HEK293 (cell line): ENCODE results near the gene FAM204A.

Experiments used
- CTCF ChIA-PET: fragments of 350-600 bp; formaldehyde crosslinking; extraction: SDS; loops from one replicate; lab custom pipeline; 2021; ENCODE audit warnings: antibody characterized with exemption; lab: Yijun Ruan, JAX
- POLR2A ChIA-PET: fragments of 300-600 bp; formaldehyde crosslinking; extraction: SDS; loops from one replicate; lab custom pipeline; 2020; ENCODE audit warnings: antibody characterized with exemption, inconsistent platforms; lab: Yijun Ruan, JAX
- H3K27ac ChIP-seq: fragments of 200-500 bp; sonication (Bioruptor generic); 2 replicates; pipeline ENCODE4 v1.5.1; 2014; ENCODE audit warnings: low read depth, low read length, control low read depth, inconsistent platforms; ENCODE audit errors: extremely low read depth
- H3K36me3 ChIP-seq, 2 experiments: fragments of 200-500 bp in 1 of 2; sonication (Bioruptor generic) in 1 of 2; 1 replicate in 1 of 2; 2 replicates in 1 of 2; pipeline ENCODE4 v1.5.1; 2014 to 2017; ENCODE audit warnings: inconsistent platforms in 2 of 2, low read length in 2 of 2; ENCODE audit not compliant: control insufficient read depth in 2 of 2, insufficient read depth in 1 of 2
- H3K4me1 ChIP-seq: fragments of 200-500 bp; sonication (Bioruptor generic); 2 replicates; pipeline ENCODE4 v1.5.1; 2014; ENCODE audit warnings: mild to moderate bottlenecking, low read length, inconsistent platforms; ENCODE audit not compliant: control insufficient read depth, insufficient read depth
- H3K4me3 ChIP-seq: 2 replicates; pipeline ENCODE4 v1.5.1; 2011; ENCODE audit warnings: low read depth, mild to moderate bottlenecking, control low read depth, low read length, moderate library complexity
- H3K9me3 ChIP-seq: fragments of 200-500 bp; sonication (Bioruptor generic); 2 replicates; pipeline ENCODE4 v1.5.1; 2014; ENCODE audit warnings: low read depth, low read length, inconsistent platforms; ENCODE audit not compliant: control insufficient read depth, insufficient read depth
- INSM2 ChIP-seq: fragments of 450-650 bp; formaldehyde crosslinking; IDR thresholded peaks from 2 replicates; pipeline ENCODE4 v1.5.1; 2016; ENCODE audit warnings: missing biosample characterization, missing genetic modification characterization
- REST ChIP-seq: fragments of 450-650 bp; formaldehyde crosslinking; IDR thresholded peaks from 2 replicates; pipeline ENCODE4 v1.5.1; 2016; ENCODE audit warnings: missing biosample characterization, missing genetic modification characterization
- ZBTB11 ChIP-seq: fragments of 450-650 bp; formaldehyde crosslinking; conservative IDR thresholded peaks from 2 replicates; pipeline ENCODE4 v1.5.1; 2016; ENCODE audit warnings: low read depth, missing biosample characterization, missing genetic modification characterization
- ZBTB8A ChIP-seq: fragments of 450-650 bp; formaldehyde crosslinking; IDR thresholded peaks from 2 replicates; pipeline ENCODE4 v1.5.1; 2016; ENCODE audit warnings: missing biosample characterization, missing genetic modification characterization
- ZNF148 ChIP-seq: fragments of 450-650 bp; formaldehyde crosslinking; IDR thresholded peaks from 2 replicates; pipeline ENCODE4 v1.5.0; 2017; ENCODE audit warnings: missing biosample characterization, missing genetic modification characterization, borderline replicate concordance
- ZNF394 ChIP-seq: fragments of 450-650 bp; formaldehyde crosslinking; IDR thresholded peaks from 2 replicates; pipeline ENCODE4 v1.5.1; 2016; ENCODE audit warnings: missing biosample characterization, missing genetic modification characterization, mild to moderate bottlenecking, moderate library complexity, borderline replicate concordance
- ZNF426 ChIP-seq: fragments of 450-650 bp; formaldehyde crosslinking; IDR thresholded peaks from 2 replicates; pipeline ENCODE4 v1.5.1; 2017; ENCODE audit warnings: missing biosample characterization, missing genetic modification characterization, mild to moderate bottlenecking, inconsistent platforms, moderate library complexity
- ZNF473 ChIP-seq: fragments of 450-650 bp; formaldehyde crosslinking; IDR thresholded peaks from 2 replicates; pipeline ENCODE4 v1.5.1; 2017; ENCODE audit warnings: missing biosample characterization, missing genetic modification characterization
- ZNF518A ChIP-seq: fragments of 450-650 bp; formaldehyde crosslinking; conservative IDR thresholded peaks from 2 replicates; pipeline ENCODE4 v1.5.1; 2016; ENCODE audit warnings: low read depth, missing biosample characterization, missing genetic modification characterization
- ZNF555 ChIP-seq: fragments of 450-650 bp; formaldehyde crosslinking; conservative IDR thresholded peaks from 2 replicates; pipeline ENCODE4 v1.5.1; 2017; ENCODE audit warnings: missing biosample characterization, mild to moderate bottlenecking, missing genetic modification characterization, inconsistent platforms

FAM204A gene

GRCh38 chr10:118264838-118265470 is 77.2 kb downstream of the FAM204A start:
- H3K9me3 ChIP-seq, result no peaks in the 10 kb centered on the region
- TF ChIP-seq INSM2 (tag by site-specific recombination) (no peak), ZNF555 (tag by site-specific recombination) (no peak), ZBTB8A (tag by site-specific recombination) (no peak), ZNF148 (tag by site-specific recombination) (no peak), ZNF518A (no peak)
- TF ChIP-seq, all 188 proteins: peak for 0
- ChIA-PET POLR2A (no interaction called here), CTCF (interaction anchor here (0.6 kb wide), 1 partner anchor 472 kb away, joined by 3 read pairs; no protein-coding TSS in a partner anchor)
- Histone ChIP-seq H3K4me1 (no peaks in the 10 kb centered on the region), H3K36me3 (no peaks in the 10 kb centered on the region), H3K27ac (no peak overlapping the region), H3K4me3 (no peak overlapping the region)

- Histone ChIP-seq H3K4me1 (no peaks in the 10 kb centered on the region), H3K36me3 (no peaks in the 10 kb centered on the region), H3K9me3 (no peaks in the 10 kb centered on the region), H3K27ac (no peak overlapping the region), H3K4me3 (no peak overlapping the region)
- ChIA-PET POLR2A (no interaction called here), CTCF (interaction anchor here (0.6 to 0.9 kb wide), 4 partner anchors 30 to 726 kb away, joined by 3 read pairs; no protein-coding TSS in a partner anchor)
- TF ChIP-seq ZBTB8A (tag by site-specific recombination), result 0 out of 2 replicates have a peak, but pooled peaks have one; percentile 21
- peak; percentile 46 for TF ChIP-seq ZNF426 (tag by site-specific recombination)
- peak; percentile 62; the same call in 1 of the 2 replicates for TF ChIP-seq ZNF394
- TF ChIP-seq REST, result 0 out of 2 replicates have a peak, but pooled peaks have one; percentile 13
- peak; percentile 49; the same call in 1 of the 2 replicates for TF ChIP-seq ZBTB11
- TF ChIP-seq ZNF473 (tag by site-specific recombination), result no peak
Measured at GRCh38 chr10:118264252-118264651, 77.9 kb downstream of the FAM204A start.
